PFSK-1 (cell line): Measurements from ENCODE around the gene NPEPPS.

Experiments used
- FOXP2 ChIP-seq: optimal IDR thresholded peaks from 2 replicates; pipeline ENCODE3; 2011; ENCODE audit warnings: borderline replicate concordance, control low read depth, inconsistent platforms; ENCODE audit not compliant: insufficient read depth; ENCODE audit errors: extremely low read length, extremely low read depth
- POLR2AphosphoS5 ChIP-seq: IDR thresholded peaks from 2 replicates; pipeline ENCODE4 v1.6.1; 2012; ENCODE audit warnings: low read depth, mild to moderate bottlenecking, control low read depth, low read length, moderate library complexity
- REST ChIP-seq, 2 experiments: IDR thresholded peaks; 2 replicates each; pipeline versions ENCODE4 v1.6.1 to v1.8.0; 2011 to 2012; ENCODE audit warnings: low read depth in 2 of 2, low read length in 2 of 2, control low read depth in 1 of 2, inconsistent platforms in 1 of 2, mild to moderate bottlenecking in 1 of 2, moderate library complexity in 1 of 2; ENCODE audit not compliant: insufficient read depth in 1 of 2
- SIN3A ChIP-seq: IDR thresholded peaks from 2 replicates; pipeline ENCODE4 v1.6.1; 2012; ENCODE audit warnings: mild to moderate bottlenecking, low read length, moderate library complexity, borderline replicate concordance; ENCODE audit not compliant: insufficient read depth
- TAF1 ChIP-seq: IDR thresholded peaks from 2 replicates; pipeline ENCODE4 v1.6.1; 2012; ENCODE audit warnings: low read length, control low read depth, borderline replicate concordance; ENCODE audit not compliant: insufficient read depth

The NPEPPS gene

GRCh38 chr17:47651704-47652103 is 120.8 kb downstream of the NPEPPS start:
- TF ChIP-seq REST (IDR thresholded peaks at IDR 0.05; ENCODE audit: insufficient read depth in 1 of 2, low read depth in 2 of 2, low read length in 2 of 2) (no peak), SIN3A (no peak), POLR2AphosphoS5 (no peak), TAF1 (no peak), FOXP2 (no peak)

- peak; percentile 70 to 93; a peak in 3 of 4 replicates for TF ChIP-seq REST (IDR thresholded peaks at IDR 0.05; ENCODE audit: insufficient read depth in 1 of 2, low read depth in 2 of 2, low read length in 2 of 2)
- no peak for TF ChIP-seq FOXP2
- TF ChIP-seq TAF1, result no peak
- TF ChIP-seq POLR2AphosphoS5, result no peak
- TF ChIP-seq SIN3A, result no peak; the same call in 1 of the 2 replicates
Observed at GRCh38 chr17:47652570-47652969, 121.7 kb downstream of the NPEPPS start.

GRCh38 chr17:47653442-47653841 is 122.5 kb downstream of the NPEPPS start:
- TF ChIP-seq SIN3A (no peak), POLR2AphosphoS5 (no peak), REST (IDR thresholded peaks at IDR 0.05; ENCODE audit: insufficient read depth in 1 of 2, low read depth in 2 of 2, low read length in 2 of 2) (no peak), FOXP2 (no peak)

- TF ChIP-seq REST (IDR thresholded peaks at IDR 0.05; ENCODE audit: insufficient read depth in 1 of 2, low read depth in 2 of 2, low read length in 2 of 2) (no peak), TAF1 (no peak), SIN3A (no peak), FOXP2 (no peak)
Observed at GRCh38 chr17:47654991-47655390, 124.1 kb downstream of the NPEPPS start.

- TF ChIP-seq POLR2AphosphoS5, result no peak; the same call in 1 of the 2 replicates
- no peak for TF ChIP-seq TAF1
- no peak for TF ChIP-seq SIN3A
- no peak for TF ChIP-seq REST (IDR thresholded peaks at IDR 0.05; ENCODE audit: insufficient read depth in 1 of 2, low read depth in 2 of 2, low read length in 2 of 2)
- no peak for TF ChIP-seq FOXP2
Observed at GRCh38 chr17:47660064-47660492, 129.2 kb downstream of the NPEPPS start.
